Measurements from ENCODE around the gene NOBOX. TPM values are rescaled to one million over a fixed set of nuclear protein-coding genes. Genes with fewer than 3 reads are reported as not detected.

The NOBOX gene
- total and polyA plus RNA-seq, 12 donors, result not detected

GRCh38 chr7:144401490-144401889 is 2.0 kb downstream of the NOBOX start:
- no peaks in the 10 kb centered on the region for H3K36me3 ChIP-seq
- no peak overlapping the region for H3K4me3 ChIP-seq
- H3K27me3 ChIP-seq, result peaks cover 0 to 17% (median 0%) of the 10 kb centered on the region in 7 donors
- ATAC-seq (no peak), DNase-seq (no peak)
- H3K4me1 ChIP-seq, result no peaks in the 10 kb centered on the region
- no peaks in the 10 kb centered on the region for H3K9me3 ChIP-seq
- H3K27ac ChIP-seq, result no peak overlapping the region
- 59 to 72% methylated on average over 5 of the region's 5 CpGs for WGBS, 2 donors
- no peak for TF ChIP-seq CTCF (IDR thresholded peaks at IDR 0.05)
- intact Hi-C loops (cut with DNase I), result no loop called here

- intact Hi-C loops (cut with DNase I), result loop anchor here in 1 of 10 donors (10.0 kb wide), 1 partner anchor 495 kb away; the partner anchor contains the start of gene TCAF1
- ATAC-seq, result no peak
- H3K36me3 ChIP-seq, result no peaks in the 10 kb centered on the region
- no peak overlapping the region for H3K4me3 ChIP-seq
- H3K27me3 ChIP-seq, result peaks cover 0 to 17% (median 0%) of the 10 kb centered on the region in 7 donors
- 82% methylated on average over 11 of the region's 11 CpGs for WGBS, 2 donors
- no peak overlapping the region for H3K27ac ChIP-seq
- TF ChIP-seq CTCF (IDR thresholded peaks at IDR 0.05), result no peak
- no peak for DNase-seq
- no peaks in the 10 kb centered on the region for H3K9me3 ChIP-seq
- H3K4me1 ChIP-seq, result no peaks in the 10 kb centered on the region
Observed at GRCh38 chr7:144399946-144400345, 3.5 kb downstream of the NOBOX start.

GRCh38 chr7:144398911-144399310 is 4.6 kb downstream of the NOBOX start:
- ATAC-seq, result no peak
- DNase-seq, result no peak
- Histone ChIP-seq H3K4me3 (no peak overlapping the region), H3K27ac (no peak overlapping the region), H3K27me3 (peaks cover 0 to 17% (median 0%) of the 10 kb centered on the region in 7 donors), H3K36me3 (no peaks in the 10 kb centered on the region), H3K9me3 (no peaks in the 10 kb centered on the region), H3K4me1 (no peaks in the 10 kb centered on the region)
- 83 to 88% methylated on average over 6 of the region's 6 CpGs for WGBS, 2 donors
- no peak for TF ChIP-seq CTCF (IDR thresholded peaks at IDR 0.05)
- intact Hi-C loops (cut with DNase I), result loop anchor here in 1 of 10 donors (10.0 kb wide), 1 partner anchor 494 kb away; the partner anchor contains the start of gene TCAF1

GRCh38 chr7:144398291-144398690 is 5.2 kb downstream of the NOBOX start:
- intact Hi-C loops (cut with DNase I), result loop anchor here in 1 of 10 donors (10.0 kb wide), 1 partner anchor 493 kb away; the partner anchor contains the start of gene TCAF1
- no peak overlapping the region for H3K27ac ChIP-seq
- WGBS, 2 donors, result 78 to 83% methylated on average over 9 of the region's 9 CpGs
- no peaks in the 10 kb centered on the region for H3K4me1 ChIP-seq
- ATAC-seq, result no peak
- no peak for DNase-seq
- H3K4me3 ChIP-seq, result no peak overlapping the region
- no peaks in the 10 kb centered on the region for H3K9me3 ChIP-seq
- H3K36me3 ChIP-seq, result no peaks in the 10 kb centered on the region
- TF ChIP-seq CTCF (IDR thresholded peaks at IDR 0.05), result no peak
- H3K27me3 ChIP-seq, result peaks cover 0 to 17% (median 0%) of the 10 kb centered on the region in 7 donors

Data from heart right ventricle (tissue), 16 donors.